Measurements from ENCODE around the gene STAT2.

The STAT2 gene

DNA sequence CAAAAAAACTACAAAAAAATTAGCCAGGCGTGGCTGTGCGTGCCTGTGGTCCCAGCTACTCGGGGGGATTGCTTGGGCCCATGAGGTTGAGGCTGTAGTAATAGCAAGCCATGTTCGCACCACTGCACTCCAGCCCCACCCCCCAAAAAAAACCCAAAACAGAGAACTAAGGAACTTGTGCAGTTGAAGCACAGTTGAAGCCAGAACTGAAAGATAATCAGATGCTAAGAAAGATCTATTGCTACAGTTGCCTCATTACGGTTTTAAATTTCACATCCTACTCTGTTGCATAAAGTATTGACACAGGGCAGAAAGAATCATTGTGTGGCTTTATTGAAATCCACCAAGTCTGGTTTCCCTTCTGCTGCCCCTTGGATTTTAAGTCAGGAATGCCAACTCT, 63.6 kb downstream of the STAT2 start:
- Histone ChIP-seq H3K36me3 (ENCODE audit: insufficient read depth) (peaks cover 16% of the 10 kb centered on the region; the same call in 1 of the 2 replicates), H3K27me3 (ENCODE audit: insufficient read depth, low read depth) (no peaks in the 10 kb centered on the region)
- TF ChIP-seq, protein P1, sequence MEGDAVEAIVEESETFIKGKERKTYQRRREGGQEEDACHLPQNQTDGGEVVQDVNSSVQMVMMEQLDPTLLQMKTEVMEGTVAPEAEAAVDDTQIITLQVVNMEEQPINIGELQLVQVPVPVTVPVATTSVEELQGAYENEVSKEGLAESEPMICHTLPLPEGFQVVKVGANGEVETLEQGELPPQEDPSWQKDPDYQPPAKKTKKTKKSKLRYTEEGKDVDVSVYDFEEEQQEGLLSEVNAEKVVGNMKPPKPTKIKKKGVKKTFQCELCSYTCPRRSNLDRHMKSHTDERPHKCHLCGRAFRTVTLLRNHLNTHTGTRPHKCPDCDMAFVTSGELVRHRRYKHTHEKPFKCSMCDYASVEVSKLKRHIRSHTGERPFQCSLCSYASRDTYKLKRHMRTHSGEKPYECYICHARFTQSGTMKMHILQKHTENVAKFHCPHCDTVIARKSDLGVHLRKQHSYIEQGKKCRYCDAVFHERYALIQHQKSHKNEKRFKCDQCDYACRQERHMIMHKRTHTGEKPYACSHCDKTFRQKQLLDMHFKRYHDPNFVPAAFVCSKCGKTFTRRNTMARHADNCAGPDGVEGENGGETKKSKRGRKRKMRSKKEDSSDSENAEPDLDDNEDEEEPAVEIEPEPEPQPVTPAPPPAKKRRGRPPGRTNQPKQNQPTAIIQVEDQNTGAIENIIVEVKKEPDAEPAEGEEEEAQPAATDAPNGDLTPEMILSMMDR (conservative IDR thresholded peaks at IDR 0.05; ENCODE audit: low read depth, low read length) = no peak

DNA sequence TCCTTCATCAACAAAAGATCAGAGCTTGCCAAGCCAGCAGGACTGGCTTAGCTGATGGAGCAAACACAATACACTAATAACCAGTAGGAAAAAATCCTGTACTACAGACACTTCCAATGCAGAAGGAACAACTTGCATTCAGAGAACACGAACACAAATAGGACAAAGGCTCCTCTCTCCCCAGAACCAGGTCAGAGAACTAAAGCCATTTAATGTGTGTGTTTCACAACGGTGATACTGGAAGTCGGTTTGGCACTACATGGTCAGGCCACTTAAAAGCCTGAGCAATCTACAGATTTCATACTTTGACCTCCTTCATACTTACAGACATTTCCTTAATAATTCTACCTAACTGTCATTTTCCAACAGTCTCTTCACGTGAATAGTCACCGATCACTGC, 66.1 kb downstream of the STAT2 start:
- Histone ChIP-seq H3K4me3 (IDR thresholded peaks at IDR 0.05; ENCODE audit: insufficient read depth, low read depth, low read length) (no peak overlapping the region), H3K36me3 (ENCODE audit: insufficient read depth) (peaks cover 33% of the 10 kb centered on the region; the same call in 1 of the 2 replicates)
- TF ChIP-seq, protein P1 (conservative IDR thresholded peaks at IDR 0.05; ENCODE audit: low read depth, low read length) = no peak

More for the DNA sequence above, 63.6 kb downstream of the STAT2 start:
- H3K27ac ChIP-seq = no peak overlapping the region
- no peak overlapping the region for H3K4me2 ChIP-seq
- peaks cover 41% of the 10 kb centered on the region for H3K4me1 ChIP-seq (ENCODE audit: low read depth, poor library complexity, severe bottlenecking)
- no peak overlapping the region for H3K4me3 ChIP-seq (IDR thresholded peaks at IDR 0.05; ENCODE audit: insufficient read depth, low read depth, low read length)
- H3K79me2 ChIP-seq (ENCODE audit: insufficient read depth, low read depth) = peaks cover 95% of the 10 kb centered on the region
- peaks cover 19% of the 10 kb centered on the region; the same call in 1 of the 2 replicates for H4K20me1 ChIP-seq (ENCODE audit: insufficient read depth)
- H2AFZ ChIP-seq (ENCODE audit: low read depth) = no peak overlapping the region
- H3K9ac ChIP-seq = no peak overlapping the region

More for the DNA sequence above, 66.1 kb downstream of the STAT2 start:
- H3K4me2 ChIP-seq = no peak overlapping the region
- no peaks in the 10 kb centered on the region for H3K27me3 ChIP-seq (ENCODE audit: insufficient read depth, low read depth)
- peaks cover 100% of the 10 kb centered on the region for H3K79me2 ChIP-seq (ENCODE audit: insufficient read depth, low read depth)
- H3K9ac ChIP-seq = no peak overlapping the region
- H4K20me1 ChIP-seq (ENCODE audit: insufficient read depth) = peaks cover 19% of the 10 kb centered on the region; the same call in 1 of the 2 replicates
- no peak overlapping the region for H3K27ac ChIP-seq
- peaks cover 41% of the 10 kb centered on the region for H3K4me1 ChIP-seq (ENCODE audit: low read depth, poor library complexity, severe bottlenecking)
- no peak overlapping the region for H2AFZ ChIP-seq (ENCODE audit: low read depth)
